NB4 (cell line): ENCODE results near the gene ZNF765.
"Not testable (repeated sequence)": the region's sequence is repeated elsewhere in the genome, so short reads cannot be mapped to it uniquely, and the experiment has no call there.

Experiments
- DNase-seq: peaks from one replicate; pipeline ENCODE4 v3.0.0; 2010; ENCODE audit warnings: low read depth
- H3K4me3 ChIP-seq: one replicate; pipeline ENCODE4 v1.5.1; 2011; ENCODE audit warnings: mild to moderate bottlenecking, low read depth, low read length, moderate library complexity
- MYC ChIP-seq: IDR thresholded peaks from 2 replicates; pipeline ENCODE4 v1.6.1; 2011; ENCODE audit warnings: low read depth, low read length
- POLR2A ChIP-seq: IDR thresholded peaks from 2 replicates; pipeline ENCODE4 v1.6.1; 2011; ENCODE audit warnings: mild to moderate bottlenecking; ENCODE audit not compliant: insufficient read length; ENCODE audit errors: extremely low read depth
- TF ChIP-seq, protein P1 (sequence below): IDR thresholded peaks from one replicate; pipeline ENCODE4 v1.5.1; 2012; ENCODE audit warnings: low read depth, low read length
- TF ChIP-seq, protein P2 (sequence below): IDR thresholded peaks from 2 replicates; pipeline ENCODE4 v1.6.1; 2011; ENCODE audit warnings: low read depth, low read length

ZNF765 gene

DNA sequence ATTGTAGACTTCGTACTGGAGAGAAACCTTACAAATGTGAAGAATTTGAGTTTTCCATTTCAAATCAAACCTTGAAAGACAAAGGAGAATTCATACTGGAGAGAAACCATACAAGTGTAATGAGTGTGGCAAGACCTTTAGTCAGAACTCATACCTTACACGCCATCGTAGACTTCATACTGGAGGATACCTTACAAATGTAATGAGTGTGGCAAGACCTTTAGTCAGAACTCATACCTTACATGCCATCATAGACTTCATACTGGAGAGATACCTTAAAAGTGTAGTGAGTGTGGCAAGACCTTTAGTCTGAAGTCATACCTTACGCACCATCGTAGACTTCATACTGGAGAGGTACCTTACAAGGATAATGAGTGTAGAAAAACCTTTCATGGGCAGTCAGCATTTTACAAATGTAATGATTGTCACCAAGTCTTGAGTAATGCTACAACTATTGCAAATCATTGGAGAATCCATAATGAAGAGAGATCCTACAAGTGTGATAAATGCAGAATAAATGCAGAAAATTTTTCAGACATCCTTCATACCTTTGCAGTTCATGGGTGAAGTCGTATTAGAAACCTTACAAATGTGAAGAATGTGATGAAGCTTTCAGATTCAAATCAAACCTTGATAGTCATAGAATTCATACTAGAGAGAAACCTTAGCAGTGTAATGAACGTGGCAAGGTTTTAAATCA, 14.7 kb downstream of the ZNF765 start:
- TF ChIP-seq, protein P1, sequence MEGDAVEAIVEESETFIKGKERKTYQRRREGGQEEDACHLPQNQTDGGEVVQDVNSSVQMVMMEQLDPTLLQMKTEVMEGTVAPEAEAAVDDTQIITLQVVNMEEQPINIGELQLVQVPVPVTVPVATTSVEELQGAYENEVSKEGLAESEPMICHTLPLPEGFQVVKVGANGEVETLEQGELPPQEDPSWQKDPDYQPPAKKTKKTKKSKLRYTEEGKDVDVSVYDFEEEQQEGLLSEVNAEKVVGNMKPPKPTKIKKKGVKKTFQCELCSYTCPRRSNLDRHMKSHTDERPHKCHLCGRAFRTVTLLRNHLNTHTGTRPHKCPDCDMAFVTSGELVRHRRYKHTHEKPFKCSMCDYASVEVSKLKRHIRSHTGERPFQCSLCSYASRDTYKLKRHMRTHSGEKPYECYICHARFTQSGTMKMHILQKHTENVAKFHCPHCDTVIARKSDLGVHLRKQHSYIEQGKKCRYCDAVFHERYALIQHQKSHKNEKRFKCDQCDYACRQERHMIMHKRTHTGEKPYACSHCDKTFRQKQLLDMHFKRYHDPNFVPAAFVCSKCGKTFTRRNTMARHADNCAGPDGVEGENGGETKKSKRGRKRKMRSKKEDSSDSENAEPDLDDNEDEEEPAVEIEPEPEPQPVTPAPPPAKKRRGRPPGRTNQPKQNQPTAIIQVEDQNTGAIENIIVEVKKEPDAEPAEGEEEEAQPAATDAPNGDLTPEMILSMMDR: no peak
- TF ChIP-seq, protein P2, sequence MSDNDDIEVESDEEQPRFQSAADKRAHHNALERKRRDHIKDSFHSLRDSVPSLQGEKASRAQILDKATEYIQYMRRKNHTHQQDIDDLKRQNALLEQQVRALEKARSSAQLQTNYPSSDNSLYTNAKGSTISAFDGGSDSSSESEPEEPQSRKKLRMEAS: no peak
- no peak for TF ChIP-seq POLR2A
- no peak for TF ChIP-seq MYC
- no peak for DNase-seq
- no peak overlapping the region for H3K4me3 ChIP-seq

DNA sequence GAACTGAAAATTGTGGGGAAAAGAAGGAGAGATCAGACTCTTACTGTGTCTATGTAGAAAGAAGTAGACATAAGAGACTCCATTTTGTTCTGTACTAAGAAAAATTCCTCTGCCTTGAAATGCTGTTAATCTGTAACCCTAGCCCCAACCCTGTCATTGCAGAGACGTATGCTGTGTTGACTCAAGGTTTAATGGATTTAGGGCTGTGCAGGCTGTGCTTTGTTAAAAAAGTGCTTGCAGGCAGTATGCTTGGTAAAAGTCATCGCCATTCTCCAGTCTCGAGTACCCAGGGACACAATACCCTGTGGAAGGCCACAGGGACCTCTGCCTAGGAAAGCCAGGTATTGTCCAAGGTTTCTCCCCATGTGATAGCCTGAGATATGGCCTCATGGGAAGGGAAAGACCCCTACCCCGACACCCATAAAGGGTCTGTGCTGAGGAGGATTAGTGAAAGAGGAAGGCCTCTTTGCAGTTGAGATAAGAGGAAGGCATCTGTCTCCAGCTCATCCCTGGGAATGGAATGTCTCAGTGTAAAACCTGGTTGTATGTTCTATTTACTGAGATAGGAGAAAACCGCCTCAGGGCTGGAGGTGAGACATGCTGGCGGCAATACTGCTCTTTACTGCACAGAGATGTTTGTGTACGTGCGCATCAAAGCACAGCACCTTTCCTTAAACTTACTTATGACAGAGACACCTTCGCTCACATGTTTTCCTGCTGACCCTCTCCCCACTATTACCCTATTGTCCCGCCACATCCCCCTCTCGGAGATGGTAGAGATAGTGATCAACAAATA, 25.8 kb downstream of the ZNF765 start:
- not testable (repeated sequence) for DNase-seq

DNA sequence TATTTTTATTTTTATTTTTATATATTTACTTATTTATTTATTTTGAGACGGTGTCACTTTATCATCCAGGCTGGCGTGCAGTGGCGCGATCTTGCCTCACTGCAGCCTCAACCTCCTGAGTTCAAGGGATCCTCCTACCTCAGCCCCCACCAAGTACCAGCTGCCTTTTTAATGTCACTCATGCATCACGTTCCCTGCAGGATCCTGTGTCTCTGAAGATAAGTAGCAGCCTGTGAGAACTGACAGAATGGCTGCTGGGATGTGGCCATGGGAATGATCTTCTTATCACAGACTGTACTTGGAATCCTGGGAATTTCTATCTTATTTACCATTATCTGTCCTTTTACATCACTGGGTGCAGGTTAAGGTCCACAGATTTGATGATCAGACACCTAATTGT, 27.6 kb downstream of the ZNF765 start:
- TF ChIP-seq, protein P2: no peak
- TF ChIP-seq, protein P1: no peak
- TF ChIP-seq MYC: no peak
- no peak for TF ChIP-seq POLR2A
- no peak overlapping the region for H3K4me3 ChIP-seq
- no peak for DNase-seq

More for the DNA sequence above, 25.8 kb downstream of the ZNF765 start:
- H3K4me3 ChIP-seq: not testable (repeated sequence)

DNA sequence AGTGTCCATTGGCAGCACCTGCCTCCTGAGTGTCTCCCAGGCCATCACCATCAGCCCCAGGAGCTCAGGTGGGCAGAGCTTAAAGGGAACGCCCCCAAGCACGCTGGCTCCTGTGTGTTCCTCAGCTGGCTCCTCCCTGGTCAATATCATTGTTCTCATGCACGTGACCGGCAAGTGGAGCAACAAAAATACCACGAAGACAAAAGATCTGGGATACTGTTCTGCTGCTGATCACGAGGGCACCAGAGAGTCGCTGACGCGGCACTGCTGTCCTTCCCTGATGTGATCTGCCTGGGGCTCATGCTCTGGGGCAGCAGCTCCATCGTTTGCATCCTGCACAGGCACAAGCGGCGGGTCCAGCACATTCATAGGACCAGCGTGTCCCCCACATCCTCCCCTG, 28.1 kb downstream of the ZNF765 start:
- not testable (repeated sequence) for DNase-seq

DNA sequence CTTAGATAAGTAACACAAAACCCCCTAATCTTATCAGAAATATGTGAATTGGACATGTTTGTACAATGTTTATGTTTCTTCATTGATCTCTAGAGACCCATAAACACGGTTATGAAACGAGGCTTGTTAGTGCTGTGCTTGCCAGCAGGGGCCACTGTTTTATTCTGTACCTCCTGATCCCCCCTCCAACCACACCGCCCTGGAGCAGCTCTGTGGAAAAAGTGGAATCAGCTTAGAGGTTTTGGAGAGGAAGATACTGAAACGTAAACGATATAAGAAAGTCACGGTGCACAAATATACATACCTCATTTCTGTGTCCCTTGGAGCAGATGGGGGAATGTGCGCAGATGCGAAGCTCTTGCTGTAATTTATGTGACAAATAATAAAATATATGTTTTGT, 28.7 kb downstream of the ZNF765 start:
- DNase-seq: peak; percentile 36

More for the DNA sequence above, 28.1 kb downstream of the ZNF765 start:
- not testable (repeated sequence) for H3K4me3 ChIP-seq

DNA sequence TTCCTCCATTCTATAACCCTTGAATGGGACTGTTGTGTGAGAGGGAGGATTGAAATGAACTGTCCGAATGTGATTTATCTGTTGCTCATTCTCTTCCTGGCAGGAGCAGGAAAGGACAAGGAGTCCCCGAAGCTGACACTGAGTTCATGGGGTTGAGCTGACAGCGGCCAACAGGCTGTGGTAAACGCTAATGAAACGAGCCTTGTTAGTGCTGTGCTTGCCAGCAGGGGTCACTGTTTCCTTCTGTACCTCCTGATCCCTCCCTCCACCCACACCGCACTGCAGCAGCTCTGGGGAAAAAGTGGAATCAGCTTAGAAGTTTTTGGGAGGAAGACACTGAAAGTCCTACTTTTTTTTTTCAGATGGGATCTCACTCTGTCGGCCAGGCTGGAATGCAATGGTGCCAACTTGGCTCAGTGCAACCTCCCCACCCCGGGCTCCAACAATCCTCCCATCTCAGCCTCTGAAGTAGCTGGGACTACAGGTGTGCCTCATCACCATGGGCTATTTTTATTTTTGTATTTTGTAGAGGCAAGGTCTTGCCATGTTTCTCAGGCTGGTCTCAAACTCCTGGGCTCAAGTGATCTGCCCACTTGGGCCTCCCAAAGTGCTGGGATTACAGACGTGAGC, 30.1 kb downstream of the ZNF765 start:
- no peak overlapping the region for H3K4me3 ChIP-seq
- peak; percentile 78 for DNase-seq
- no peak for TF ChIP-seq MYC
- TF ChIP-seq, protein P1: peak; percentile 65

More for the DNA sequence above, 28.7 kb downstream of the ZNF765 start:
- H3K4me3 ChIP-seq: not testable (repeated sequence)

DNA sequence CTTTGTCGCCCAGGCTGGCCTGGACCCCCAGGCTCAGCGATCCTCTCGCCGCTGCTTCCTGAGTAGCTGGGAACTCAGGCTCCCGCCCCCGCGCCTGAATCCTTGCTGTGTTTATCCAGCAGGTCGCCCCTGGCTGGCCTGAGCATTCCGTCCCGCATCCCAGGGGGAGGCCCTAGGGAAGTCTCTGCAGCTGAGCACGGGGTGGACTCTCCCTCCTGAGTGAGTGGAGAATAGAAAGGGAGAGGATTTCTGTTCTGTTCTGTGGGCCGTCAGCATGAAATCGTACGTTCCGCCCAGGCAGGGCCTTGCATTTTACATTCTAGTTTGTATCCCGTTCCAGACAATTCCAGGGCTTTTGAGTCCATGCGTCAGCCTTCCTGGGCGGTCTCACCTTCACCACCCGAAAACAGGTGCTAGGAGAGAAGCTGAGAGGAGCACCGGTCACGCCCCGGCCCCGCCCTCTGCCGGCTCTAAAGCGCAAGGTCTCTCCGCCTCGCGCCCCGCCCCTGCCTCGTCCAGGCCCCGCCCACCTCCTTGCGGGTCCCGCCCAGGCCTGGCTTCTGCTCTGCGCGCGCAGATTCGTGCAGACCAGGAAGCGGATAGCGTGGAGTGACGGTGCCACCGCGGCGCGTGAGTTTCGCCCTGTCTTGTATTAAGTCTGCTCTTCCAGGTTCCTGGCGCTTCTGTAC, 36.6 kb downstream of the ZNF765 start, which contains the start of gene ZNF761:
TSS of gene ZNF761 (plus strand) at position 586 of the 689 bp plus-strand sequence. CDS start 15,285 bp downstream, outside the sequence.
- DNase-seq: peak; percentile 91
- TF ChIP-seq MYC (peak; percentile 64; the same call in 1 of the 2 replicates), POLR2A (peak; percentile 89)
- TF ChIP-seq, protein P1: peak; percentile 6
- TF ChIP-seq, protein P2: 0 out of 2 replicates have a peak, but pooled peaks have one; percentile 35
- peak within 1 kb of the TSS; percentile 92 for H3K4me3 ChIP-seq
